HFFc6 (cell line): ENCODE results near the gene SVOP. TPM values are rescaled to one million over a fixed set of nuclear protein-coding genes. Genes with fewer than 3 reads are reported as not detected.

Experiments
- DNase-seq: peaks from one replicate; pipeline ENCODE4 v3.0.0-alpha.2; 2018
- H3K27ac Mint-ChIP-seq: 2 replicates; pipeline ENCODE4 v1.8.0; 2020; ENCODE audit warnings: mild to moderate bottlenecking, mixed read lengths
- H3K27me3 Mint-ChIP-seq: 2 replicates; pipeline ENCODE4 v1.8.0; 2021; ENCODE audit warnings: mild to moderate bottlenecking, moderate library complexity, mixed read lengths; ENCODE audit not compliant: insufficient read depth
- H3K36me3 Mint-ChIP-seq: 2 replicates; pipeline ENCODE4 v1.8.0; 2021; ENCODE audit warnings: low read depth, mixed read lengths
- H3K4me1 Mint-ChIP-seq: 2 replicates; pipeline ENCODE4 v1.8.0; 2020; ENCODE audit warnings: low read depth, mixed read lengths
- H3K4me3 Mint-ChIP-seq: 2 replicates; pipeline ENCODE4 v1.8.0; 2020; ENCODE audit warnings: mild to moderate bottlenecking, moderate library complexity, mixed read lengths
- H3K9me3 Mint-ChIP-seq: 2 replicates; pipeline ENCODE4 v1.8.0; 2020; ENCODE audit warnings: mild to moderate bottlenecking, mixed read lengths
- CTCF ChIP-seq: fragments of 200-600 bp; sonication (generic); IDR thresholded peaks from 2 replicates; pipeline ENCODE4 v1.5.0; 2021; ENCODE audit warnings: antibody characterized with exemption, mild to moderate bottlenecking
- total RNA-seq, 6 experiments: library from RNA; stranded (reverse); fragmentation: NEBNext Ultra II Directional; extraction: Animal tissue kit (Norgen Biotek cat#: 25700); gene quantifications; 2 replicates in 1 of 6; 3 replicates in 5 of 6; pipeline ENCODE4 v1.2.3, GENCODE V29; 2021

The SVOP gene
- total RNA-seq, 6 experiments from 2014 or later, result not detected

- no peaks in the 10 kb centered on the region for H3K36me3 Mint-ChIP-seq
- no peak for TF ChIP-seq CTCF
- H3K27ac Mint-ChIP-seq, result no peak overlapping the region
- peaks cover 36% of the 10 kb centered on the region for H3K27me3 Mint-ChIP-seq
- H3K9me3 Mint-ChIP-seq, result no peaks in the 10 kb centered on the region
- no peak for DNase-seq
- H3K4me1 Mint-ChIP-seq, result no peaks in the 10 kb centered on the region
- H3K4me3 Mint-ChIP-seq, result no peak overlapping the region
Measured at GRCh38 chr12:108959748-108960655, 60.9 kb downstream of the SVOP start.

GRCh38 chr12:108955225-108955835 is 65.5 kb downstream of the SVOP start:
- TF ChIP-seq CTCF, result no peak
- no peak for DNase-seq
- Mint-ChIP-seq H3K27me3 (peaks cover 22% of the 10 kb centered on the region), H3K9me3 (no peaks in the 10 kb centered on the region), H3K27ac (no peak overlapping the region), H3K4me3 (no peak overlapping the region), H3K36me3 (no peaks in the 10 kb centered on the region), H3K4me1 (peaks cover 9% of the 10 kb centered on the region)

- peak; percentile 26 for DNase-seq
- Mint-ChIP-seq H3K4me3 (peak overlapping the region; percentile 62), H3K9me3 (peaks cover 12% of the 10 kb centered on the region), H3K27me3 (peaks cover 5% of the 10 kb centered on the region), H3K27ac (no peak overlapping the region), H3K4me1 (peaks cover 31% of the 10 kb centered on the region), H3K36me3 (peaks cover 9% of the 10 kb centered on the region; the same call in 1 of the 2 replicates)
- peak; percentile 98 for TF ChIP-seq CTCF
Measured at GRCh38 chr12:108950991-108951739, 69.7 kb downstream of the SVOP start.

GRCh38 chr12:108949976-108950375 is 70.9 kb downstream of the SVOP start:
- Mint-ChIP-seq H3K9me3 (peaks cover 12% of the 10 kb centered on the region), H3K4me3 (no peak overlapping the region), H3K27me3 (peaks cover 6% of the 10 kb centered on the region), H3K4me1 (peaks cover 31% of the 10 kb centered on the region), H3K36me3 (peaks cover 9% of the 10 kb centered on the region; the same call in 1 of the 2 replicates), H3K27ac (no peak overlapping the region)
- DNase-seq, result no peak
- no peak for TF ChIP-seq CTCF

- TF ChIP-seq CTCF, result no peak
- peaks cover 9% of the 10 kb centered on the region; the same call in 1 of the 2 replicates for H3K36me3 Mint-ChIP-seq
- H3K9me3 Mint-ChIP-seq, result peaks cover 12% of the 10 kb centered on the region
- no peak overlapping the region for H3K4me3 Mint-ChIP-seq
- H3K4me1 Mint-ChIP-seq, result peaks cover 31% of the 10 kb centered on the region
- DNase-seq, result no peak
- no peak overlapping the region for H3K27ac Mint-ChIP-seq
- H3K27me3 Mint-ChIP-seq, result peaks cover 6% of the 10 kb centered on the region
Measured at GRCh38 chr12:108948367-108948766, 72.5 kb downstream of the SVOP start.
